ENCODE results near the gene MYOM1.

- no peak for TF ChIP-seq CTCF (IDR thresholded peaks at IDR 0.05)
- TF ChIP-seq POLR2A (IDR thresholded peaks at IDR 0.05), result no peak
- TF ChIP-seq POLR2AphosphoS5 (IDR thresholded peaks at IDR 0.05), result no peak
These were observed 136.0 kb downstream of the MYOM1 start for GRCh38 chr18:3083766-3084165.
